HG03378 (cell line): ENCODE measurements around the gene CAMK1D.

Experiments
- ATAC-seq: cut with Tn5 transposase; IDR thresholded peaks from one replicate; pipeline ENCODE4 v1.9.1; 2021; ENCODE audit warnings: mild to moderate bottlenecking, moderate library complexity; ENCODE audit not compliant: unreplicated experiment

CAMK1D gene

DNA sequence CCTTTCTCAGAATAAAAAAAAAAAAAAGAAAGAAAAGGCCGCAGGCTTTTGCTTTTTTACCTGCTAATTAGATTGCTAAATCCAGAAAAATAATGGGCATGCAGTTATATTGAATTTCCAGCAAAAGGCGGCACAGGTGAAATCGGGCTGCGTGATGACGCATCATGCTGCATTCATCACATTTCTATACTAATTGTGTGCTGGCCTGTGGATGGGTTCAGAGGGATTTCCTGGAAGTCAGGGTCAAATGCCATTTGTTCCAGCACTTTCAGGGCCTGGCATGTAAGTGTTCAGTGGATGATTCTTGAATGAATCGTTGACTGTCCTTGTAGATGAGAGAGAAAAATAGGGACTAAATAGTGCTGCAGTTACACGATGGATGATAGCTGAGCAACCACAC is 292.7 kb downstream of the CAMK1D start:
- ATAC-seq = no peak

DNA sequence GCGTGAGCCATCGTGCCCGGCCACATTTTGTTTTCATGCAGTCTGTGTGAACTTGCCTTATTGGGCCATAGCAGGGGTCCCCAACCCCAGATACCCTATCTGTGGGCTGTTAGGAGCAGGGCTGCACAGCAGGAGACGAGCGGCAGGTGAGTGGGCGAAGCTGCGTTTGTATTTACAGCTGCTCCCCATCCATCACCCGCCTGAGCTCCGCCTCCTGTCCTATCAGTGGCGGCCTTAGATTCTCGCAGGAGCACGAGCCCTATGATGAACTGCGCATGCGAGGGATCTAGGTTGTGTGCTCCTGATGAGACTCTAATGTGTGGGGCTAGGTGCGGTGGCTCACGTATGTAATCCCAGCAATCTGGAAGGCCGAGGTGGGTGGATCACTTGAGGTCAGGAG is 293.9 kb downstream of the CAMK1D start:
- no peak for ATAC-seq

DNA sequence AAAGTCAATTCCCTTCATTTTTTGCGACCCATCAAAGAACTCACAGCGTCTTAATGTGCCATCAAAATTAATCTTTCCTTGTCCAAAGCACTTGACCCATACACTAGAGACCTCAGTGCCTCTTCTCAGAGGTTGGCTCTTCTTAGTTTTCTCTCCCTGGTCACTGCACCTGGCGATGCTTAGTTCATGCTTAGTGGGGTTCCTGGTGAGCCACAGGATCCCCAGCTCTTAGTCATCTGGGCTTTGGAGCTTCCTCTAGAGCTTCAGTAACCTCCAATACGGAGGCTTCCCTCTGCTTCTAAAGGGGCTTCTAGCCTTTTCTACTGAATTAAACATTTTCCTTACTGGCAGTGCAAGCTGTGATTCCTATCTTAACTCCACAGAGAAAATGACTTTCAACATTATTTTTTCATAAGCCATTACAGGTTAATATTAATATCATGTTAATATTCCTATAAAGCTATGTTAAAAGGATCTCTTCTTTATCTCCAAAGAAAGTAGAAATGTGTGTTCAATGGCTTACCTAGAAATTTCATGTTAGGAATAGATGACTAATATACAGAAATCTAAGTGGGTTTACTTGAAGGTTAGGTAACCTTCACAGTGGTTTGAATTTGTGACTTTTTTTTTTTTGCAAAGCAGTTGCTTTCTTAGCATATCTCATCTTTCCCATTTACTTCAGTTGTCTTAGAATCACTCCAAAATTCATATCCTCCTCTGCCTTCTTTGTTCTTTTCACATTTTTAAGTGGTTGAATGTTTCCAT is 295.2 kb downstream of the CAMK1D start:
- ATAC-seq = no peak

DNA sequence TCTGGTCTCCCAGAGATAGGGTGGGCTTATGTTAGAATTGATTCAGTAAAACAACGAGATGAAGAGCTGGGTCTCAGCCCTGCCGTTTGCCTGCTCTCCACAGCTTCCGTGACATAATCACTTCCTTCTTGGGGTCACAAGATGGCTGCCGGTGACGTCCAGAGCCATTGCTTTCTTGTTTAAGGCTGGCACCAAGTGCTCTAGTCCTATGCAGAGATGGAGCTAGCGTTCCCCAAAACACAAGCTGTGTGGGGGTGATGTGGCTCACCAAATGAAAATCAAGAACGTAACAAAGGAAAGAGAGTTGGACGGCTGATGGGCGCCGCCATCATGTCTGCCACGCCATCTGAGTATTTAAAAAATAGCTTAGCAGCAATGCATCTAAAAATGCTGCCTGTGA is 296.1 kb downstream of the CAMK1D start:
- ATAC-seq = no peak

DNA sequence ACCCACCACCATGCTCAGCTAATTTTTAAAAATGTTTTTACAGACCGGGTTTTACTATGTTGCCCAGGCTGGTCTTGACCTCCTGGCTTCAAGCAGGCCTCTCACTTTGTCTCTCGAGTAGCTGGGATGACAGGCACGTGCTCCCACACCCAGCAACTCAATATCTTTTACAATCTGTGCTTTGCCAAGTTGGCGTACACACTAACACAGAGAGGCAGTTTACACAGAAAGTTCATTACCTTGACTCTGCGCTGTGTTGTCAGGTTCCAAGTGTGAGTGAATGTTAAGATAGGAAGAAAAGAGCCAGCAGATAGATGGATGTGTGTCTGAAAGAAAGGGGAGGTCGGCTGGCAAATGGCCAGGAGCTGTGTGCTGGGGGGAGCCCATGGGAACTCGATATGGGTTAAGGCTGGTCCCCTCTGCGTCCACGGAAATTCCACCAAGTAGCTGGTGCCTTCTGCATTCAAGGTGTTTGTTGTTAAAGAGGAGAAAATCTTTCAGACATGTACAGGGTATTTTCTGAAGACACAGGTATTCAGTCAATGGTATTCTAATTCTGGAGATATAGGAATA is 299.8 kb downstream of the CAMK1D start:
- no peak for ATAC-seq

DNA sequence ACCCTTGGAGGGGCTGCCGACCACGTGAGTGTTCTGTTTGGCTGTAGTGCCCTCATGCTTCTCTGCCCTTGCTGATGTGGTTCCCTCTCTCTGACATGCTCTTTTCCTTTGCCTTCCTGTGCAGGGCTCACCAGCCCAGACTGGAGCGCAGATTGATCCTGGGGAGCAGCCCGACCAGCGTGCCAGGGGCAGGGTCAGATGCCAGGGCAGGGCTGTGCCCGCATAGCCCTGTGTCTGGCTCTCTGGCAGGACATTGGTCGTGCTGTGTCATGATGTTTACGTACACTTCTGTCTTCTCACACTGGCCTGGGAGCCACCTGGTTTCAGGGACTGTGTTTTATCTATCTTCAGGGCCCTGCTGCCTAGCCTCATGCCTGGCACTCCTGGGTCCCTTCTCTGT is 300.8 kb downstream of the CAMK1D start:
- no peak for ATAC-seq

DNA sequence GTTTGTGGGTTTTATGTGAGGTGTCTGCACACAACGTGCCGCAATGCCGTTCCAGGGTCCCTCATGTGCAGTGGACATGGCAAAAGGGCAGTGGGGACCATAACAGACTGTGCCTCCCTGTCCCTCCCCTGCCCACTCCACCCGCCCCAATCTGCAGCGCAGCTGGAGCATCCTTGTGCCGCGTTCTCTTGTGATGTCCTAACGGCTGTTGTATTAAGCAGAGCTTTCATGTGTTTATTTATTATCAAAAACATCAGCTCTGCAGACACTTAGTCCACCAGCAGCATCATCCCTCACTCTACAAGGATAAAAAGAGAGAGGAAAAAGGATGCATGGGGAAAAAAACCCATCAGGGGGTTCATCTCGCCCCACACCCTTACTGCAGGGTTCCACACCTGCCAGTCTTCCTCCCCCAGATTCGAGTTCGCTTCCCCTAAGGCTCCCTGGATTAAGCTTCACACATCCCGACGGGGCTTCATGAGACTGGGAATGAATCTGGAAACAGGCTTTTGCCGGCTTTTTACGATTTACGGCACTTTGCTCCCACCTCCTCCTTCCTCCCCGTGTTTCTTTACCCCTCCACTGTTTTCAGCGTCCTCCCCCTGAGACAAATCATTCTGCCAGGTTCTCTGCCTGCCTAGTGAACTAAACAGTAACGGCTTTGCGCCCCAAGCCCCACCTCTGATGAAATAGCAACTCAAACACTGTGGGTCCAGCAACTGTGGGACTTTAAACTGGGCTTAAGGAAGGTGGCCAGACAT is 301.4 kb downstream of the CAMK1D start:
- no peak for ATAC-seq

DNA sequence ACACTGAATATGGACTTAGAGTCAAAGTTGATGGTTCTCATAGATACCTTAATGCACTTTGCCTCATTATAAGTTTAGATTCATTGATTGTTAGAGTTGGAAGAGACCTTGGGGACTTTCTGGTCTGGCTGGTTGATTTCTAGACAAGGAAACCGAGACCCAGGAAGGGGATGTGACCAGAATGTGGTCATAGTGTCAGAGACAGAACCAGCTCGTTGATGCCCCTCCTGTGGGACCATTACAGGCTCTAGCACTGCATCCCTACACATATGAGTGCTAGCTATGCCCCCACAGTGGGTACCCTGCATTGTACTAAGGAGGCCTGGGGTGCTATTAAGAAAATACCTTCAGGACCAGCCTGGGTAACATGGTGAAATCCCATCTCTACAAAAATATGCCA is 306.6 kb downstream of the CAMK1D start:
- ATAC-seq = no peak

DNA sequence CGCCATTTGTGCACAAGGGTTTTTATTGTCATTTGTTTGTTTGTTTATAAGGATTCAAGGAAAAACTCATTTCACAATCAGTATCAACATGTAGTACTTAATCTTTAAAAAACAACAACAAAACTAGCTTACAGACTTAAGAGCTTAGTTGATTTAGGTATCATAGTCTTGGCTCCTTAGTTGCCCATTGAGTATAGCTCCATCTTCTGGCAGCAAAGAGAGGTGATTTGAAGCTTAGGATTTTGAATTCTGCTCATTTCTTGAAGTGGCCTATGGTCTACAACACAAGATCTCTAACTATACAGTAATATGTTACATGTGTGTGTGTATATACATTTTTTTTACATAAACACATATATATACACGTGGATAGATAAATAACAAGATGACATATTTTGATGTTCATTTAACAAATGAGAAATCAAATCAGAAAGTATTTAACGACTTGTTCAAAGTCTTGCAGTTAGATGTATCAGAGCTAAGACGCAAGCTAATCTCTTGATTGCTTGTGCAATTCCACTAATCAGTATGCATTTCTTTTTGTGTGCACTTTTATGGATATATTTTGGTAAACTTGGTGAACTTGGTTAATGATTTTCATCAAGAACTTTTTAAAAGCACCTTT is 307.3 kb downstream of the CAMK1D start:
- ATAC-seq = no peak

DNA sequence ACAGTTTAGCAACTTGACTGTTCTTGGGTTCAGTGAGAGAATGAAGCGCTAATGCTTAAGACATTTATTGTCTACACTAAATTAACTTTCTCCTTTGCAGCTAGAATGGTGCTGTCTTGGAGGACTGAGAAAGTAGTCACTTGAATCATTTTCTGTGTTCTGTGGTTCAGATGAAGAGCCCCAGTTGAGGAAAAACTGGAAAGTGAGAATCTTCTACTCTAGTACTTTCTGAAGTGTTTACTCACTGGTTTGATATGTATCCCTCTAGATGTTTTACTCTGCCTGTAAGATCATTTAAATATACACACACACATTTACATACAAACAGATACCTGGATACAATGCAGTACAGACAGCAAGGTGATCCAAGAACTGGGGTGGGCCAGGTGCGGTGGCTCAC is 308.1 kb downstream of the CAMK1D start:
- ATAC-seq = no peak

DNA sequence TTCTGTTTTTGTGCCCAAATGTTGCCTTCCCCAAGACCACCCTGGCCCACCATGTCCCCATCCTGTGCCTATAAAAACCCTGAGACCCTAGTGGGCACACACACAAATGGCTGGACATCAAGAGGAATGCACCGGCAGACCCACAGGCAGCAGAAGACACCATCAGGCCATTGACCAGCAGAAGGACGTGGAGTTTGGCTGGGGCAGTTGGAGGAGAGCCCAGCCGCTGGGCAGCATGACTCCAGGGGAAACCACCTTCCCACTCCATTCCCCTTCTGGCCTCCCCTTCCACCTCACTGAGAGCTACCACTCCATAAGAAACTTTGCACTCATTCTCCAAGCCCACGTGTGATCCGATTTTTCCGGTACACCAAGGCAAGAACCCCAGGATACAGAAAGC is 309.2 kb downstream of the CAMK1D start:
- no peak for ATAC-seq

DNA sequence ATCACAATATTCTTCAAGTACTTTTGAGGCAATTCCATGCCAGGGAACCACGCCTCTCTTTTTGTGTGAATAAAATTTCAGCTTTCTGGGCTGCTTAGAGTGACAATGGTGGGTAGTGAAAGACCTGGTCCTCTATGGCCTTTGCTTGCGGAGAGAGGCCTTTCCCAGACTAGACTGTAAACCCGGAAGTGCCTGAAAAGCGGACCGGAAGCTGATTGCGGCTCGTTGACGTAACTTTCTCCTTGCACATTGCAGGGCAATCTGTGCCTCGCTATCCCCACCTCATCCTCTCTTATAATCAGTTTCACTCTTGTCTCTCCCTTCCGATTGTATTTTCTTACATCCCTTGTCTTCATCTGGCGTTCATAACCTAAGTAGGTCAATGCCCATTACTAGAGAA is 310.4 kb downstream of the CAMK1D start:
- ATAC-seq = no peak

DNA sequence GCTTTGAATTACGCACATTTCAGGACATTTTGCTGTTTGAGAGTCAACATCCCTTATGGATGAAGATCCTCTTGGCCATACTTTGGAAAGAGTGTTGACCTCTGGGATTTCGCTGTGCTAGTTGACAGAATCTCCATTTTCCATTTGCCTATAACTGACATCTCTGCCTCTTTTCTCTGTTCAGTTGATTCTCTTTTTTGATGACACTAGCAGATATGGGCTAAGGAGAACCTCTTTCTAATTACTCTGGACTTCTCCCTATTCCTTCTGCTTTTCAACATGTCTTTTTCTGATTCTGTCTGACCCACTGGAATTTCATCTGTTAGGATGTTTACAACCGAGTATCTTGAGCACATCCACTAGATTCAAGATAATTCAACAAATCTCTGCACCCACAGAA is 311.5 kb downstream of the CAMK1D start:
- ATAC-seq = no peak

DNA sequence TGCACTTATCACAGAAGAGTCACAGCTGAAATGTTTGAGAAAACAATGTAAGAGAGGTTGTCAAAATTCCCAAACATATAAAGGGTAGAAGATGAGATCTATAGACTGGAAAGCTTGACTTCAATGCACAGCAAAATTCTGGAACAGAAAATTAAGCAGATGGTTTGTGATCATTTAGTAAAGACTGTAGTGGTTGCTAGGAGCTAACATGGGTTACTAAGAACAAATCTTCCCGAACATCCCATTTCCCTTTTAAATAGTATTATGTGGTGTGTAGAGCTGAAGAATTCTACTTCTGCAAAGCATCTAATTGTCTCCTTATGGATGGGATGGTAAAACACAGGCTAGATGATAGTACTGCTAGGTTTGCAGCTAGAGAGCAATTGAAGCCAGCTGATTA is 312.3 kb downstream of the CAMK1D start:
- no peak for ATAC-seq

DNA sequence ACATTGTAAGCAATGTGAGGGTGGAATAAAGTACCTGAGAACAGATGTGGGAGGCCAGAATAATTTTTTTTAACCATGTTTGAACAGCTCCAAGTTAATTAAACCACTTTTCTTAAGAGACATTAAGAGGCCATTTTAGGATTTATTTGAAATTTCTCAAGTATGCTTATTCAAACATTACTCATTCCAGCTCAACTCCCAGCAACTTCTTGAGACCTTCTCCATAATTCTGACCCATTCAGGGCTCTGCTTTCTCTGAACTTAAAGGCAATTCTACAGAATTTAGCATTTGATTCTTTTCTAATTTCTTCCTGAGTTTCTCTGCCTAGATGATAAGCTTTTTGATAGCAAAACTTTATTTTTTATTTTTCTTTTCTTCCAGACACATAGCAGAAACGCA is 314.5 kb downstream of the CAMK1D start:
- no peak for ATAC-seq

DNA sequence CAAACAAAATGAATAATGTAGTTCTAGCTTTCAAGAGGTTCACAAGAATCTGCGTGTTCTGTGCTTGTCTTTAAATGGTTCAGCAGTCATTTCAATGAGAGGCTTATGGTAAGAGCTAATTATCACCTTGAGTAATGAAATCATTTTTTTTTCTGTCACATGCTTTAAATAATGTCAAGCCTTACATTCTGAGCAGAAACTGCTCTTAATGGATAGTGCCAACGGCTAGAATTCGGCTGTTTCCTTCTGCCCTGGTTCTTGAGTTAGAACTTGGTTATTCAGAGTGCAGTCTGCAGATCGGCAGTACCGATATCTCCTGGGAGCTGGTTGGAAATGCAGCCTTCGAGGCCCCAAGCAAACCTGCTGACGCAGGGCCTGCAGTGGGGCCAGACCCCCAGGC is 316.2 kb downstream of the CAMK1D start:
- no peak for ATAC-seq

DNA sequence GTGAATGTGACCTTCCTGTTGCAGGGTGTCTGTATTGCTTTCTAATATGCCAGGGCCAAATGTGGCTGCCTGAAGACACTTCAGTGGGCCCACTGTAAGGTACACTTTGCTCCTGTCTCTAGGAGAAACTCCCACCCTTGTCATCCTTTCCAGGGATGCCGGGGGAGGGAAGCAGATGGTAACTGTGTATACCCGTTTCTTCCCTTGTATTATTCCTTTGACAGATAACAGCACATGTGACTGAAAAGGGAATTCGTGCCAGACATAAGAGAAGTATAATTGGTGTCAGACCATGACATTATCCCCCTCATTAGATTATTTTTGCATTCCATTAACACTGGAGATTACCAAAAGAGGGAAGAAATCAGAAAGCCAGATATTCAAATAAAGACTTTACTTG is 317.7 kb downstream of the CAMK1D start:
- no peak for ATAC-seq

DNA sequence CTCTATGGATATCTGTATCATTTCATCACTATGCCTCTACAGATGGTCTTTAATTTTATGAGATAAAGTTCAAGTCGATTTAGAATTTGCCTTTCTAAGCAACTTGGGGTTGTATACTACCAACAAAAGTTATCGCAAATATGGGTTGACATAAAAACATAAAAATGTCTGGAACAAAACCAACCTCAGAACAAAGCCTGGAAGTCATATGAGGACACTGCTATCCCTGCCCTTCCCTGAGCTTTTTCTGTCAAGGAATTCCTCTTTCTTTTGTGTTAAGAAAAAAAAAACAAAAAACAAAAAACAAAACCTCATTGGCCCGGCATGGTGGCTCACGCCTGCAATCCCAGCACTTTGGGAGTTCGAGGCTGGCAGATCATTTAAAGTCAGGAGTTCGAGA is 319.3 kb downstream of the CAMK1D start:
- no peak for ATAC-seq

DNA sequence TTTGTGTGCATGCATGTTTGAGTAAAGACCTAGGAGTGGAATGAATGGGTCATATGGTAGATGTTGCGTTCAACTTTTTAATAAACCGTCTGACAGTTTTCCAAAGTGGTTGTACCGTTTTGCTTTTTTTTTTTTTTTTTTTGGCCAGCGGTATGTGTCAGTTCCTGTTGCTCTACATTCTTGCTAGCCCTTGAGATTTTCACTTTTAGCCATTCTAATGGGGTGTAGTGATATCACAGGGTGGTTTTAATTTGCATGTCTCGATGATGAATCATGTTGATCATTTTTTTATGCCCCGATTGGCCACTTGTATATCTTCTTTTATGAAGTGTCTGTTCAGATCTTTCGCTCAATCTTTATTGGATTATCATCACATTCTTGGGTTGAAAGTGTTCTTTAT is 320.7 kb downstream of the CAMK1D start:
- no peak for ATAC-seq

DNA sequence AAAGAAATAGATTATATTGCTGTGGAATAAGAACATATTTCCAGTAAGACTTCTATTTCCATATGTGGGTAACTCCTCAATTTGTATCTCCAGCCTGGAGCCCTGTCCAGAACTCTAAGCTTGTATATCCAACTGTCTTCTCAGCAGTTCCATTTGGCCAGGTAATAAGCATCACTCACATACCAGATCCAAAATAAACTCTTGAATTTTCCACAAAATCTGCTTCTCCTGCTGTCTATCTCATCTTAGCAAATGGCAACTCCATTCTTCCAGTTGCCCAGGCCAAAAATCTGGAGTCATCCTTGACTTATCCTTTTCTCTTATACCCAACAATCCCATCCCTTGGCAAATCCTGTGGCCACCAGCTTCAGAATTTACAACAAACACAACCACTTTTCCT is 325.8 kb downstream of the CAMK1D start:
- no peak for ATAC-seq

DNA sequence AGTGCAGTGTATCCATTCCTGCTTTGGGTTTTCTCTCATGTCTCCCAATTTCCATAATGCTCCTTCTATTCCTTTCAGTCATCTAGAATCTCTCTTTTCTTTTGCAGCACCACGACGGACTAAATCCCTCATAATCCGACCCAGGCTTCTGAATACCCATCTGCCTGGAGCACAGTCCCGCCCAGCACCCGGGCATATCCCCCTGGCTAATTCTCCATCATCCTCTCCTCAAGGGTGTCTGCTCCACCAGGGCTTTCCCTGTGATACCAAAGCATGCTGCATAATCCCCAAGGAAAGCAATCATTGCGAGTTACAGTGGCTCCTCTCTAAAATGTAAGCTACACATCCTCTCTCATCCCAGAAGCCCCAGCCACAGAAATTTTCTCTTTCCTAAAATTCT is 330.3 kb downstream of the CAMK1D start:
- no peak for ATAC-seq

DNA sequence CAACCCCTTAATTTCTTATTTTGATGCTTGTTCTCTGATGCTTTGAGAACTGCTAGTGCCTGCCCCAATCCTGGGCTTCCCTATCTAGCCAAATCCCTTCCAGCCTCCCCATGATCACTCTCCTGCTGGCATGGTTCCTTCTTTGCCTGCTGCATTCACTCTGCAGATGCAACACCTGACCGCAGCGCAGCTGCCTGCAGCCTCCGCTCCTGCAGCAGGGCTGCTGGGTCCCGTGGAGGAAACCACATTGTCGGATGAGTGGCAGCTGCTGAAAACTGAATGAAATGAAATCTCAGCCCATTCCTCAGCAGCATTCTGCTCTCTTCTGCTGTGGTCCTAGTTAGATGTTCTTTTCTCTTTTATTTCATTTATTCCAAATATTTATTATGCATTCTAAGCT is 331.9 kb downstream of the CAMK1D start:
- no peak for ATAC-seq
